ENCODE measurements around the gene ARVCF. TPM values are rescaled to one million over a fixed set of nuclear protein-coding genes. Genes with fewer than 3 reads are reported as not detected.

Gene ARVCF
- total and polyA plus RNA-seq, 9 of the 15 experiments (the other 6 are each of a cell fraction or from before 2014, with no cell fraction given) = 0.03 to 97.4 (median 15.6) TPM

DNA sequence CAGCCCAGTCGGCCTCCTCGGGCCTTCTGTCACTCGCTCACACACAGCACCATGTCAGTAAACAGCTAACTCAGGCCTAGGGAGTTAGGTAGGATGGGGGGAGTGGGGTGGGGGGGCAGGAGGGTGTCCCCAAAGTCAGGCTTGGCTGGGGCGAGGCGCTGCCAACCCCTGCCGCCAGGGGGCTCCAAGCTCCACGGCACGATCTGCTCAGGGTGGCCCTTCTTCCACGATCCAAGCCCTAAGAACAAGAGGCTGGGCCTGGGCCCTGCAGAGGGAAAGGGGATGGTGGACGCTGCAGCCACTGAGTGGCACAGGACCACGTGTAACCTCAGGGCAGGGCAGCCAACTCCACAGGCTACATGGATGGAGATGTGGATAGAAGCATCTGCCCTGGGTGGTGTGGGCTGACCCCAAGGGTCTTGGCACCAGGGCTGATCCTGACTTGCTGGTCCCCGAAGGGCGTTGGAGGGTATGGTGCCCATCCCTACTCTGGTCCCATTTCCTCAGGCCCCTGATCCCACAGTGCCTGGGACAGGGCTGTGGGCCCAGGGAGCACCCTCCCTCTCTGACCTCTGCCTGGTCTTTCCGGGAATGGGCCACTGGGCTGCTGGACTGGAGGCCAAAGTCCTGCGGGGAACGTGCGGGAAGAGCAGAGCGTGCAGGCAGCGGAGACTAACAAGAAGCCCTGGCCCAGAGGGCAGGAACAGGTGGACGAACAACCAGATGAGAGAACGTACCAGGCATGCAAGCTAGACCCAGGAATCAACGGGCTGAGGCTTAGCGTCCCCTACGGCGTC is 45.9 kb downstream of the ARVCF start (continued):
- TF ChIP-seq SP2 (IDR thresholded peaks at IDR 0.05; ENCODE audit: extremely low read depth, low read depth, low read length, poor library complexity, severe bottlenecking) (no peak), TCF7 (IDR thresholded peaks at IDR 0.05; ENCODE audit: borderline replicate concordance) (no peak), MAZ (CRISPR knock-in tag; conservative IDR thresholded peaks at IDR 0.05 in 1 of 2, IDR thresholded peaks at IDR 0.05 in 1 of 2) (peak; percentile 87 to 93), ZKSCAN8 (CRISPR knock-in tag; IDR thresholded peaks at IDR 0.05) (no peak), BCOR (IDR thresholded peaks at IDR 0.05) (peak; percentile 84; the same call in 1 of the 2 replicates), NCOA6 (IDR thresholded peaks at IDR 0.05) (no peak), TRIM24 (IDR thresholded peaks at IDR 0.05) (no peak), ZNF592 (IDR thresholded peaks at IDR 0.05) (no peak), CHD4 (IDR thresholded peaks at IDR 0.05; ENCODE audit: insufficient read depth, insufficient replicate concordance, low read depth, low read length, poor library complexity, severe bottlenecking) (peak; percentile 71)
- TF ChIP-seq, protein P1, sequence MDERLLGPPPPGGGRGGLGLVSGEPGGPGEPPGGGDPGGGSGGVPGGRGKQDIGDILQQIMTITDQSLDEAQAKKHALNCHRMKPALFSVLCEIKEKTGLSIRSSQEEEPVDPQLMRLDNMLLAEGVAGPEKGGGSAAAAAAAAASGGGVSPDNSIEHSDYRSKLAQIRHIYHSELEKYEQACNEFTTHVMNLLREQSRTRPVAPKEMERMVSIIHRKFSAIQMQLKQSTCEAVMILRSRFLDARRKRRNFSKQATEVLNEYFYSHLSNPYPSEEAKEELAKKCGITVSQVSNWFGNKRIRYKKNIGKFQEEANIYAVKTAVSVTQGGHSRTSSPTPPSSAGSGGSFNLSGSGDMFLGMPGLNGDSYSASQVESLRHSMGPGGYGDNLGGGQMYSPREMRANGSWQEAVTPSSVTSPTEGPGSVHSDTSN (CRISPR knock-in tag; IDR thresholded peaks at IDR 0.05; ENCODE audit: low read depth) = no peak
- TF ChIP-seq, protein P1 (tag; conservative IDR thresholded peaks at IDR 0.05; ENCODE audit: low read depth) = no peak
- TF ChIP-seq, protein P2, sequence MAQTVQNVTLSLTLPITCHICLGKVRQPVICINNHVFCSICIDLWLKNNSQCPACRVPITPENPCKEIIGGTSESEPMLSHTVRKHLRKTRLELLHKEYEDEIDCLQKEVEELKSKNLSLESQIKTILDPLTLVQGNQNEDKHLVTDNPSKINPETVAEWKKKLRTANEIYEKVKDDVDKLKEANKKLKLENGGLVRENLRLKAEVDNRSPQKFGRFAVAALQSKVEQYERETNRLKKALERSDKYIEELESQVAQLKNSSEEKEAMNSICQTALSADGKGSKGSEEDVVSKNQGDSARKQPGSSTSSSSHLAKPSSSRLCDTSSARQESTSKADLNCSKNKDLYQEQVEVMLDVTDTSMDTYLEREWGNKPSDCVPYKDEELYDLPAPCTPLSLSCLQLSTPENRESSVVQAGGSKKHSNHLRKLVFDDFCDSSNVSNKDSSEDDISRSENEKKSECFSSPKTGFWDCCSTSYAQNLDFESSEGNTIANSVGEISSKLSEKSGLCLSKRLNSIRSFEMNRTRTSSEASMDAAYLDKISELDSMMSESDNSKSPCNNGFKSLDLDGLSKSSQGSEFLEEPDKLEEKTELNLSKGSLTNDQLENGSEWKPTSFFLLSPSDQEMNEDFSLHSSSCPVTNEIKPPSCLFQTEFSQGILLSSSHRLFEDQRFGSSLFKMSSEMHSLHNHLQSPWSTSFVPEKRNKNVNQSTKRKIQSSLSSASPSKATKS (CRISPR knock-in tag; IDR thresholded peaks at IDR 0.05) = no peak

Data from K562 (cell line).